K562 (cell line): ENCODE results near the gene C2orf76. TPM values are rescaled to one million over a fixed set of nuclear protein-coding genes. Genes with fewer than 3 reads are reported as not detected.

Experiments
- NR4A1 ChIP-seq, 2 experiments: fragments of 250-450 bp in 1 of 2; fragments of 450-650 bp in 1 of 2; sonication (Bioruptor Pico) in 1 of 2; IDR thresholded peaks; 2 replicates each; pipeline versions ENCODE4 v1.4.0 to v1.6.1; 2016 to 2020; ENCODE audit warnings: mild to moderate bottlenecking in 2 of 2, missing compliant biosample characterization in 1 of 2, missing genetic modification characterization in 1 of 2, moderate library complexity in 1 of 2
- TAF1 ChIP-seq: IDR thresholded peaks from 2 replicates; pipeline ENCODE4 v1.6.1; 2011; ENCODE audit warnings: mild to moderate bottlenecking, low read length, moderate library complexity; ENCODE audit not compliant: insufficient read depth, control insufficient read depth, severe bottlenecking; ENCODE audit errors: extremely low read depth
- ZNF695 ChIP-seq: fragments of 450-650 bp; formaldehyde crosslinking; IDR thresholded peaks from 2 replicates; pipeline ENCODE4 v1.4.0; 2020; ENCODE audit warnings: mild to moderate bottlenecking, moderate library complexity
- polyA plus RNA-seq, 8 experiments: library from polyadenylated mRNA; depleted of rRNA in 4 of 8; stranded (reverse) in 5 of 8; unstranded in 3 of 8; fragments of >200 nt; fragmentation: Nextera tagmentation in 2 of 8; fragmentation: Illumina TruSeq in 1 of 8; extraction: Ambion mirVana in 2 of 8; extraction: Trizol in 1 of 8; gene quantifications; 2 replicates each; pipeline versions ENCODE4 v1.2.1 to v1.2.3, GENCODE V29; 2011 to 2014; ENCODE audit warnings: inconsistent platforms in 1 of 8, missing spikeins in 1 of 8
- total RNA-seq, 7 experiments: library from RNA; depleted of rRNA in 6 of 7; stranded (reverse); fragments of >200 nt in 6 of 7; fragmentation: Illumina TruSeq in 2 of 7; extraction: Trizol in 2 of 7; gene quantifications; 2 replicates each; pipeline versions ENCODE4 v1.2.1 to v1.2.3, GENCODE V29; 2011 to 2021; ENCODE audit warnings: low replicate concordance in 1 of 7
- TF ChIP-seq, protein P1 (sequence below), 2 experiments: fragments of 450-650 bp; IDR thresholded peaks; 2 replicates each; pipeline ENCODE4 v1.6.1; 2016; ENCODE audit warnings: mild to moderate bottlenecking in 2 of 2, borderline replicate concordance in 1 of 2, low read depth in 1 of 2, moderate library complexity in 1 of 2
- TF ChIP-seq, protein P2 (sequence below), 2 experiments: fragments of 150-350 bp in 1 of 2; IDR thresholded peaks; 2 replicates each; pipeline ENCODE4 v1.6.1; 2012 to 2016; ENCODE audit warnings: low read depth in 2 of 2, low read length in 2 of 2, mild to moderate bottlenecking in 1 of 2, moderate library complexity in 1 of 2

The C2orf76 gene
- total and polyA plus RNA-seq, 9 of the 15 experiments (the other 6 are each of a cell fraction or from before 2014, with no cell fraction given), result 4.8 to 26.2 (median 14.5) TPM

DNA sequence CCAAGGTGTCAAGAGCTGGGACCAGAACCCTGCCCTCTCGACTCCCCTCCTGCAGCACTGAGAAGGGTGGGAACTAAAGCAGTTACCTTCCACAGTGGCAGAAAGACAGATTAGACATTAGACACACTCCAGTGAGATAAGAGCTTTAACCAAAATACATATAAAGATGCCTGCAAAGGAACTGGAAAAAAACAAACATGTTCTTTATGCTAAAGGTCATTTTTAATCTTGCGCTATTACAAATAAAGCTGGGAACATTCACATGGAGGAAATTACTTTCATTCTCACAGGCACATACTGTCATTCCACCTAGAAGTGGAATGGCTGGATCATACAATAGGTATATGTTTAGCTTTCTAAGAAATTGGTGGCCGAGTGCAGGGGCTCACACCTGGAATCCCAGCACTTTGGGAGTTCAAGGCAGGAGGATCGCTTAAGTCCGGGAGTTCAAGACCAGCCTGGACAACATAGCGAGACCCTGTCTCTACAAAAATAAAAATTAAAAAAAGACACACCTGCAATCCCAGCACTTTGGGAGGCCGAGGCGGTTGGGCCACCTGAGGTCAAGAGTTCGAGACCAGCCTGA is 41.9 kb downstream of the C2orf76 start (continued):
- TF ChIP-seq, protein P1, sequence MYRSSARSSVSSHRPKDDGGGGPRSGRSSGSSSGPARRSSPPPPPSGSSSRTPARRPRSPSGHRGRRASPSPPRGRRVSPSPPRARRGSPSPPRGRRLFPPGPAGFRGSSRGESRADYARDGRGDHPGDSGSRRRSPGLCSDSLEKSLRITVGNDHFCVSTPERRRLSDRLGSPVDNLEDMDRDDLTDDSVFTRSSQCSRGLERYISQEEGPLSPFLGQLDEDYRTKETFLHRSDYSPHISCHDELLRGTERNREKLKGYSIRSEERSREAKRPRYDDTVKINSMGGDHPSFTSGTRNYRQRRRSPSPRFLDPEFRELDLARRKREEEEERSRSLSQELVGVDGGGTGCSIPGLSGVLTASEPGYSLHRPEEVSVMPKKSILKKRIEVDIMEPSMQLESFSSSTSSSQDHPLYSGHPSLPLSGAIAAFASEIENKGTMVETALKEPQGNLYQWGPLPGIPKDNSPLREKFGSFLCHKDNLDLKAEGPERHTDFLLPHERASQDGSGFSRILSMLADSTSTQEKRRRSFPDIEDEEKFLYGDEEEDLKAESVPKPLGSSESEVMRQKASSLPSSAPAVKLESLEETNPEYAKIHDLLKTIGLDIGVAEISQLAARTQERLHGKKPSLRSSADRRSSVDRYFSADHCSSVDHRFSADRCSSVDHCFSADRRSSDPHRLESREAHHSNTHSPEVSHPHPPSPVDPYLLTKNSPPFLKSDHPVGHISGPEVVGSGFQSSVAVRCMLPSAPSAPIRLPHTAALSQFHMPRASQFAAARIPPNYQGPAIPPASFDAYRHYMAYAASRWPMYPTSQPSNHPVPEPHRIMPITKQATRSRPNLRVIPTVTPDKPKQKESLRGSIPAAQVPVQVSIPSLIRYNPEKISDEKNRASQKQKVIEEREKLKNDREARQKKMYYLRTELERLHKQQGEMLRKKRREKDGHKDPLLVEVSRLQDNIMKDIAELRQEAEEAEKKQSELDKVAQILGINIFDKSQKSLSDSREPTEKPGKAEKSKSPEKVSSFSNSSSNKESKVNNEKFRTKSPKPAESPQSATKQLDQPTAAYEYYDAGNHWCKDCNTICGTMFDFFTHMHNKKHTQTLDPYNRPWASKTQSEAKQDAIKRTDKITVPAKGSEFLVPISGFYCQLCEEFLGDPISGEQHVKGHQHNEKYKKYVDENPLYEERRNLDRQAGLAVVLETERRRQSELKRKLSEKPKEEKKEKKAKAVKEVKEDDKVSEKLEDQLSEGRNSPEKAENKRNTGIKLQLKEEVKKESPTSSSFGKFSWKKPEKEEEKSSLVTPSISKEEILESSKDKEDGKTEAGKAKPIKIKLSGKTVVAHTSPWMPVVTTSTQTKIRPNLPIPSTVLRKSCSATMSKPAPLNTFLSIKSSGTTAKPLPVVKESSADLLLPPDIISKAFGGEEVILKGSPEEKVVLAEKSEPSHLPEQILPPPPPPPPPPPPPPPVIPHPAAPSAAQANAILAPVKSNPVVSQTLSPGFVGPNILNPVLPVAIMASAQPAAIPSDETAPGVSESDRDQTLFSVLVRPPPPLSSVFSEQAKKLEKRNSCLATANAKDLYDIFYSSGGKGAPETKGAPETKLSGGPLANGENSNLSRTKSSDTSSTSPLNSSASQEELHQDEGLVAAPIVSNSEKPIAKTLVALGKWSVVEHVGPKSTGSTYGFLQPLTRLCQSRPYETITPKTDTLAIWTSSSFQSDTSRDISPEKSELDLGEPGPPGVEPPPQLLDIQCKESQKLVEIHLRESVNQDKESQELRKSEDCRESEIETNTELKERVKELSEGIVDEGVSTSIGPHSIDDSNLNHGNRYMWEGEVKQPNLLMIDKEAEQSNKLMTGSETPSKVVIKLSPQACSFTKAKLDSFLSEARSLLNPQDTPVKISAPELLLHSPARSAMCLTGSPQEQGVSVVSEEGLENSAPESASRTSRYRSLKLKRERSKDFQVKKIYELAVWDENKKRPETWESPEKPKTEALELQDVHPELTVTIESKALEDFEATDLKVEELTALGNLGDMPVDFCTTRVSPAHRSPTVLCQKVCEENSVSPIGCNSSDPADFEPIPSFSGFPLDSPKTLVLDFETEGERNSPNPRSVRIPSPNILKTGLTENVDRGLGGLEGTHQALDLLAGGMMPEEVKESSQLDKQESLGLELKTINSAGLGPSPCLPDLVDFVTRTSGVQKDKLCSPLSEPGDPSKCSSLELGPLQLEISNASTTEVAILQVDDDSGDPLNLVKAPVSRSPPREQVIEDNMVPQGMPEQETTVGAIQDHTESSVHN (IDR thresholded peaks at IDR 0.05; ENCODE audit: borderline replicate concordance in 1 of 2, low read depth in 1 of 2), result no peak
- TF ChIP-seq NR4A1 (CRISPR knock-in tag; IDR thresholded peaks at IDR 0.05) (no peak), NR4A1 (tag; IDR thresholded peaks at IDR 0.05) (no peak), ZNF695 (CRISPR knock-in tag) (no peak), TAF1 (no peak)
- TF ChIP-seq, protein P2, sequence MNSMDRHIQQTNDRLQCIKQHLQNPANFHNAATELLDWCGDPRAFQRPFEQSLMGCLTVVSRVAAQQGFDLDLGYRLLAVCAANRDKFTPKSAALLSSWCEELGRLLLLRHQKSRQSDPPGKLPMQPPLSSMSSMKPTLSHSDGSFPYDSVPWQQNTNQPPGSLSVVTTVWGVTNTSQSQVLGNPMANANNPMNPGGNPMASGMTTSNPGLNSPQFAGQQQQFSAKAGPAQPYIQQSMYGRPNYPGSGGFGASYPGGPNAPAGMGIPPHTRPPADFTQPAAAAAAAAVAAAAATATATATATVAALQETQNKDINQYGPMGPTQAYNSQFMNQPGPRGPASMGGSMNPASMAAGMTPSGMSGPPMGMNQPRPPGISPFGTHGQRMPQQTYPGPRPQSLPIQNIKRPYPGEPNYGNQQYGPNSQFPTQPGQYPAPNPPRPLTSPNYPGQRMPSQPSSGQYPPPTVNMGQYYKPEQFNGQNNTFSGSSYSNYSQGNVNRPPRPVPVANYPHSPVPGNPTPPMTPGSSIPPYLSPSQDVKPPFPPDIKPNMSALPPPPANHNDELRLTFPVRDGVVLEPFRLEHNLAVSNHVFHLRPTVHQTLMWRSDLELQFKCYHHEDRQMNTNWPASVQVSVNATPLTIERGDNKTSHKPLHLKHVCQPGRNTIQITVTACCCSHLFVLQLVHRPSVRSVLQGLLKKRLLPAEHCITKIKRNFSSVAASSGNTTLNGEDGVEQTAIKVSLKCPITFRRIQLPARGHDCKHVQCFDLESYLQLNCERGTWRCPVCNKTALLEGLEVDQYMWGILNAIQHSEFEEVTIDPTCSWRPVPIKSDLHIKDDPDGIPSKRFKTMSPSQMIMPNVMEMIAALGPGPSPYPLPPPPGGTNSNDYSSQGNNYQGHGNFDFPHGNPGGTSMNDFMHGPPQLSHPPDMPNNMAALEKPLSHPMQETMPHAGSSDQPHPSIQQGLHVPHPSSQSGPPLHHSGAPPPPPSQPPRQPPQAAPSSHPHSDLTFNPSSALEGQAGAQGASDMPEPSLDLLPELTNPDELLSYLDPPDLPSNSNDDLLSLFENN (IDR thresholded peaks at IDR 0.05; ENCODE audit: low read depth in 2 of 2, low read length in 2 of 2), result no peak
- TF ChIP-seq, all 486 proteins: peak for 0
